GM08714 (cell line): ENCODE measurements around the gene TNKS1BP1.

Source experiments
- H3K4me3 ChIP-seq: fragments of 200-500 bp; sonication (Bioruptor generic); 2 replicates; pipeline ENCODE4 v1.5.1; 2014; ENCODE audit warnings: mild to moderate bottlenecking, low read length, inconsistent platforms
- ZNF274 ChIP-seq: IDR thresholded peaks from 2 replicates; pipeline ENCODE4 v1.6.1; 2012; ENCODE audit warnings: mild to moderate bottlenecking, low read depth, low read length

Gene TNKS1BP1

DNA sequence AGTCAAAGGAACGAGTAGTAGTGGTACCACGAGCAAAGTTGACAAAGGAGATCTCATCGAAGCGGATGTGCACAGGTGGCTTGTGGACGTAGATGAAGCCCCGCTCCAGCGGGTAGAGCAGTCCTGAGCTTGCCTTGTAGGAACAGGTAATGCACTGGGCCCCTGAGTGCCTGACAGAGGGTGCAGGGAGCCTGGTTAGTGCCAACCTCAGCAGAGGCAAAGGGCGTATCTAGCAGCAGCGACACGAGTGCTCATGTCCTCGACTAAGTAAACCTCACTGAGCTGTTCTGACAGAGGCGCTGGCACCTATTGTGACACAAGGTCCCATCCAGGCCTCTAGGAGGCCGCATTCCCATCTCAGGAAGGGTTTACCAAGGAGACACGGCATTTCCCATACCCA is 7.0 kb upstream of the TNKS1BP1 start:
- no peak overlapping the region for H3K4me3 ChIP-seq
- TF ChIP-seq ZNF274 = no peak

DNA sequence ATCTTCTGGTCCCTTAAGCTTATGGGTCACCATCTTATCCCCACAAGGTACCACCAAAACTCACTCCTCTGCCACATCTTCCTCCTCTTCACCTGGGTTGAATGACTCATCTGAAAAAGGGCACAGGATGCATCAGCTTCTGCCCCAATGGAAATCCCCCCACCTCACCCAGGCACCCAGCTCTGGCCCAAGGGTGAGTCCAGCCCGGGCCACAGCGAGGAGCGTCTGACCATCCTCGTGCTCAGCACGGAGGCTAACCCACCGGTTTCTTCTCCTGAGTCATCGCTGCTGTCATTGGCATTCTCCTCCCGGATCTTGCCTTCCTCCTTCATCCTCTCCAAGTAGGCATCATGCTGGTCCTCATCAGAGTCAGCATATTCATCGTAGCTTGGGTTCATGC is 5.3 kb upstream of the TNKS1BP1 start:
- TF ChIP-seq ZNF274 = no peak
- no peak overlapping the region for H3K4me3 ChIP-seq

DNA sequence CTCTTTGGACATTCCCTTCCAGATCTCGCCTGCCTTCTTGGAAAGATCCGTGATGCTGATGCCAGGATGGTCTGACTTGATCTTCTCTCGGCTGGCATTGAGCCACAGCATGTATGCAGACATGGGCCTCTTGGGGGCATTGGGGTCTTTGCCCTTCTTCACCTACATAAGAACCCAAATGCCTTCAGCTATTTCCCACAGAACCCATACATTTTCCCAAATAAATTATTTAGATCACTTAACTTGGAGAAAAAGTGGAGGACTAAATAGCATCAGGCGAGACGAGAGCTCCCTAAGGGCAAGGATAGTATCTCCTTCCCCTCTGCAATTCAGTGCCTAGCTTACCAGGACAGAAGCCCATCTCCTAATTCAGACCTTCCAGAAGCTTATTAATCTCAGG is 3.0 kb upstream of the TNKS1BP1 start:
- no peak overlapping the region for H3K4me3 ChIP-seq
- TF ChIP-seq ZNF274 = no peak

DNA sequence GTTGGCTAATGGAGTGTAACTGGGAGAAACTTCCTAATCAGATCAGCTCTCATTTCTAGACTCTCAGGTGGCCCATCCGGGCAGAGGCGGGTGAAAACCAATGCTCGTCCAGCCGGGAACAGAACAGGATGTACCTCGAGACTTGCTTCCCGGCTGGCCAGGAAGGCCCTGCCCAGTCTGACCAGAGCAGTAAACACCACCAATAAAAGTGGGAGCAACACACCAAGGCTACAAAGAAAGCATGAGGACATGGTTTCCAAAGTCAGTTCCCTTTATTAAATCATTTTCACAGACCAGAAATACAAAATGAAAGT is 940 bp upstream of the TNKS1BP1 start:
- H3K4me3 ChIP-seq = peak overlapping the region; percentile 43; the same call in 1 of the 2 replicates

GRCh38 chr11:57324154-57324885 is 432 bp downstream of the TNKS1BP1 start:
- no peak for TF ChIP-seq ZNF274
- H3K4me3 ChIP-seq = peak overlapping the region; percentile 54; the same call in 1 of the 2 replicates

More for the DNA sequence above, 940 bp upstream of the TNKS1BP1 start:
- TF ChIP-seq ZNF274 = no peak

DNA sequence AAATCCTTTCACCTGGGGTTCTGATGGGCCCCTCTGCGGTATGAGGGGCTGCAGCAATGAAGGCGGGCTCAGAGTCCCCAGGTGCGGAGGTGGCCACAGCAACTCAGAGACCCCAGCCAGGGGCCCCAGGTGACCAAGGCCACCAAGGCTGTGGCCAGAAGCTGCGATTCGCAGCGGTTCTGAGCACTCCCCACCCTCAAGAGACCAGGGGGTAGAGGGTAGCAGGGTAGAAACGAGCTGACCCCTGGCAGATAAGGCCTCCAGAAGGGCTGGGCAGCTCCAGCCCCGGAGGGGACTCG is 948 bp downstream of the TNKS1BP1 start:
- H3K4me3 ChIP-seq = peak overlapping the region; percentile 53; the same call in 1 of the 2 replicates
- no peak for TF ChIP-seq ZNF274

DNA sequence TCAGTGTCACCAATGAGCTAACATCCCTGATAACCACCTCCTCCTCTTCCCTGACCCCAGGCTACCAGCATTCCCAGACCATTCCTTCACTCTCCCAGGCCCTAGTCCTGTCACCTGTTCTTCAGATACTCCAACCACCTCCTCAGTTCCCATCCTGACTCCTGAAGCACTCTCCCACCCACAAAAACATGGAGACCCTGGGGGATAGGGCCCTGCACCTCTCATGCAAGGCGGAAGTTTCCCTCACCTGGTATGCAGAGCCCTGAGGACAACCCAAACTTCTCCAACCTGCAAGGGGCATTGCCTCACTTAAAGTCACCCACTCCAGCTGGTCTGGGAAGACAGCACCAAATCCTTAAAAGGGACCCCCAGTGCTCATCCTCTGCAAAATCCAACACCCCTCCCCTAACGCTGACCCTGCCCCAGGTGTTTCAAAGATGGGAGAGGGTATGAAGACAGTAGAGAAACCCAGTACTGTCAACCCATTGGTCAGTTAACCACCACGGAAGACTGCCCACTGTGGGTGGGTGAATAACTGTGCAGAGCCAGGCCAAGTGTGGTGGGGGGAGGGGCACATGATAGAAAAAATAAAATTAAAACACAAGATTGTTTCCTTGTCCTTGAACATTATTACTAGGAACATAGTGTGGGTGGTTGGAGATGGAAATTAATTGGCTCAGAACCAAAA is 1.4 kb downstream of the TNKS1BP1 start:
- no peak overlapping the region for H3K4me3 ChIP-seq
- no peak for TF ChIP-seq ZNF274

GRCh38 chr11:57322256-57323166 is 2.2 kb downstream of the TNKS1BP1 start:
- no peak overlapping the region for H3K4me3 ChIP-seq
- TF ChIP-seq ZNF274 = no peak

DNA sequence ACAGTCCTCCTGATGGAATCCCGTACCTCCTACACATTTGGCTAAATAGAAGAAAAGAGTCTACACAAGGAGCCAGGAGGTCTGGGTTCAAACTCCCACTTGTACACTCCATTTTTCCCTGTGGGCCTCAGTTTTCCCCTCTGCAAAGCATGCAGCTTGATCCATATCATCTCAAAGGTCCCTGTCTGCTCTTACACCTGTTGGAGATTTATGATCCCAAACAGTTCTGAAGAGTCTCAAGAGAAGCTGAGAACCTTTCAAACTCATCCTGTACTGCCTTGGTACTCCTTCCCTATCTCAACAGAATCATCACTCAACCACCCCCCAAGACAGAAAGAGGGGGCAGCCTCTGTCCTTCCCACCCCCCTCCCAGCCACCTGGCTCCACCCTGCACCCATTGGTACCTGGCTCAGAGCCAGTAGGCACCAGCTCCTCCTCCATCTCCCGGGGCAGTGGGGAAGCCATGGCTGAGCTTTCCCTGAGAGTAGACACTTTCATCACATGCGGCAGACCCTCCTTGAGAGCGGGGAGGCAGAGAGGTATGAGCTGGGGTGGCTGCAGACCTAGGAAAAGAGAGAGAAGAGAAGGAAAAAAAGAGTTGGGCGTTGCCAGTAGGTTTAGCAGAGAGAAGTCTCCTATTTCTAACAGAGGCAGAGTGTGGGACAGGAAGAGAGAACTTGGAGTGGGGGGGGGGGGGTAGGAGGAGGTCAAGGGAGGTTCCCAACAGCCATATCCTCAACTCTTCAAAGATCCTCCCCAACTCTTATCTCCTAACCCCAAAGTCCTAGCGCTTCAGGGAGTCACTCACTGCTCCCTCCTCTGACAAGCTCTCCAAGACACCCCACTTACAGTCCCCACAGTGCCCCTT is 3.1 kb downstream of the TNKS1BP1 start:
- no peak overlapping the region for H3K4me3 ChIP-seq
- TF ChIP-seq ZNF274 = no peak

GRCh38 chr11:57320719-57321387 is 3.9 kb downstream of the TNKS1BP1 start:
- no peak overlapping the region for H3K4me3 ChIP-seq
- TF ChIP-seq ZNF274 = no peak

DNA sequence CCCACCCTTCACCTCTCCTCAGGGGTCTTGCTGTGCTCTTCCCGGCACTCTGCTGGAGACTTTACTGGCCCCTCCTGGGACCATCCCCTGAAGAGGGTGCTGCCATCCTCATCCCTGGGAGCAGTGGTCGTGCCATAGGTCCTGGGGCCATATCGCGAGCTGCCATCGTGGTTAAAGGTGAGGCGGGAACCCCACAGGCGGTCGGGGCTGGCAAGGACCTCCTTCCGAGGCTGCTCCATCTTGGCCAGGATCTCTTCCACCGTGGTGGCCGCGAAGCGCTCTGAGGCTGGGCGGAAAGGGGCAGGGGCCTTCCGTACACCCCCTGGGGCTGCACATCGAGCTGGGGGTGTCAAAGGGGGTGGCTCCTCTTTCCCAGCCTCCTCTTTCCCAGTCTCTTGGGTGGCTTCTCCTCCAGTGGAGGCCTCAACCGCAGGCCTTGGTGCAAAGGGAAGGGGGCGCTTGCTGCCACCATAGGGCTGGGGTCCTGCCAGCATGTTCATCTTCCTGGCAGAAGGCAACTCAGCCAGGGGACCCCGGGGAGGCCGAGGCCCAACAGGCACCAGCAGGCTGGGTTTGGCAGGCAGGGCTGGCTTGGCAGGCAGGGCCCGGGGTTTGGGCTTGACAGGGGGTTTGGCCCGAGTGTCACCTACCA is 4.6 kb downstream of the TNKS1BP1 start:
- TF ChIP-seq ZNF274 = no peak
- H3K4me3 ChIP-seq = no peak overlapping the region

DNA sequence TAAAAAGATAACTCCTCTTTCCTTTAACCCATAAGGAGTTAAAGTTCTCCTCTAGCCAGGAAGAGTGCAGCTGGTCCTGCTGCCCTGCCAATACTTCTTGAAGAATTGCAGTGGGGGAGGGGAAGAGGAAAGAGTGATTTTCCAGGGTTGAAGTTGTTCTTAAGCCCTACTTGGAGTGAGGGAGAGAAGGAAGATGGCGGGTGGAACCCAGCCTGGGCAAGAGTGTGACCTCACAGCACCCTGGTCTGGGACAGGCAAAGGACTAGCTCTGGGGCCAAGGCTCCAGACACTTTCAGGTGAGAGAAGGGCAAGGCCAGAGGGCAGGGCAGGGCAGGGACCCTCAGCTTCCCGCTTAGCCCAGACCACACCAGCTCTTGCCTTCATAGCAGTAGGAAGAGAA is 6.6 kb downstream of the TNKS1BP1 start:
- H3K4me3 ChIP-seq = no peak overlapping the region
- no peak for TF ChIP-seq ZNF274

DNA sequence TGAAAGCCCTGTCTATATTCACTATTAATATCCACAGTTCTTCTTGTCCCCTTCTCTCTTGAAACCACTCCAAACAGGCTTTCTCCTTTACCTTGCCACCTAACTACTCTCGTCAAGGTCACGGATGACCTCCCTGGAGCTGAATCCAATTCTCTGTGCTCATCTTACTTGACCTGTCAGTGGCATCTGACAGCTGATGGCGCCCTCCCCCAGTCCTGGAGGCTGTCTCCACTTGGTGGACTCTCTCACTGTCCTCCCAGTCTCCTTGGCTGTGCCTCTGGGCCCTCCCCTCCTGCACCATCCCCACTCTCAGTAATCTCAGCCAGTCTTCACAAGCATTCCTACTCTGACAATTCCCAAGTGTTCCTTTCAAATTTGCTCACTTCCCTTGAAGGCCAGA is 8.7 kb downstream of the TNKS1BP1 start:
- TF ChIP-seq ZNF274 = no peak
- no peak overlapping the region for H3K4me3 ChIP-seq
